ENCODE data around the gene CCDC18.

- no peak for TF ChIP-seq CTCF (IDR thresholded peaks at IDR 0.05; ENCODE audit: low read depth, low read length)
- TF ChIP-seq EZH2phosphoT487 (IDR thresholded peaks at IDR 0.05; ENCODE audit: low read depth), result no peak
Observed at GRCh38 chr1:93200714-93201113, 20.2 kb downstream of the CCDC18 start.
